Activated T-helper 2 cell treated with anti-CD3 and anti-CD28 coated beads, Interferon-gamma antibody, Interleukin-2, Interleukin-4, amounts not matched to agents 10 μg/mL and 5 μg/mL and 100 μg/mL, durations not matched to agents 14 hours and 24 hours and 36 hours (primary cell): ENCODE results near the gene NME8. TPM values are rescaled to one million over a fixed set of nuclear protein-coding genes. Genes with fewer than 3 reads are reported as not detected.
"Not testable (repeated sequence)": the region's sequence is repeated elsewhere in the genome, so short reads cannot be mapped to it uniquely, and the experiment has no call there.

Experiments used
- DNase-seq: peaks from one replicate; pipeline ENCODE4 v3.0.0; 2021; ENCODE audit warnings: low spot score
- H3K27ac Mint-ChIP-seq: one replicate; pipeline ENCODE4 v1.8.0; 2021; ENCODE audit warnings: mixed read lengths
- H3K27me3 Mint-ChIP-seq: one replicate; pipeline ENCODE4 v1.8.0; 2021; ENCODE audit warnings: low read depth, mixed read lengths
- H3K36me3 Mint-ChIP-seq: one replicate; pipeline ENCODE4 v1.8.0; 2021; ENCODE audit warnings: low read depth, mixed read lengths
- H3K4me1 Mint-ChIP-seq: one replicate; pipeline ENCODE4 v1.8.0; 2021; ENCODE audit warnings: low read depth, mixed read lengths
- H3K4me3 Mint-ChIP-seq: one replicate; pipeline ENCODE4 v1.8.0; 2021; ENCODE audit warnings: low read depth, mild to moderate bottlenecking, moderate library complexity, mixed read lengths
- H3K9me3 Mint-ChIP-seq: one replicate; pipeline ENCODE4 v1.8.0; 2021; ENCODE audit warnings: mixed read lengths
- intact Hi-C: fragments of 100-400 bp; cut with micrococcal nuclease; formaldehyde crosslinking; loops from one replicate; pipeline ENCODE4 v1.15.1; 2023
- total RNA-seq: library from RNA; stranded (reverse); gene quantifications from 2 replicates; pipeline ENCODE4 v1.2.3, GENCODE V29; 2022

Gene NME8, protein sequence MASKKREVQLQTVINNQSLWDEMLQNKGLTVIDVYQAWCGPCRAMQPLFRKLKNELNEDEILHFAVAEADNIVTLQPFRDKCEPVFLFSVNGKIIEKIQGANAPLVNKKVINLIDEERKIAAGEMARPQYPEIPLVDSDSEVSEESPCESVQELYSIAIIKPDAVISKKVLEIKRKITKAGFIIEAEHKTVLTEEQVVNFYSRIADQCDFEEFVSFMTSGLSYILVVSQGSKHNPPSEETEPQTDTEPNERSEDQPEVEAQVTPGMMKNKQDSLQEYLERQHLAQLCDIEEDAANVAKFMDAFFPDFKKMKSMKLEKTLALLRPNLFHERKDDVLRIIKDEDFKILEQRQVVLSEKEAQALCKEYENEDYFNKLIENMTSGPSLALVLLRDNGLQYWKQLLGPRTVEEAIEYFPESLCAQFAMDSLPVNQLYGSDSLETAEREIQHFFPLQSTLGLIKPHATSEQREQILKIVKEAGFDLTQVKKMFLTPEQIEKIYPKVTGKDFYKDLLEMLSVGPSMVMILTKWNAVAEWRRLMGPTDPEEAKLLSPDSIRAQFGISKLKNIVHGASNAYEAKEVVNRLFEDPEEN
- not detected in 2 replicates for total RNA-seq

GRCh38 chr7:37848297-37848696 lies at the start of gene NME8:
Gene NME8, plus strand, starts transcription at chr7:37848597. Its CDS starts 1,670 bp downstream, at chr7:37850267.
- H3K27ac Mint-ChIP-seq = no peak within 1 kb of the TSS
- no peaks in the 10 kb centered on the region for H3K4me1 Mint-ChIP-seq
- intact Hi-C loops = no loop called here
- H3K36me3 Mint-ChIP-seq = no peaks in the 10 kb centered on the region
- no peaks in the 10 kb centered on the region for H3K9me3 Mint-ChIP-seq
- H3K27me3 Mint-ChIP-seq = peaks cover 1% of the 10 kb centered on the region
- no peak within 1 kb of the TSS for H3K4me3 Mint-ChIP-seq
- DNase-seq = no peak

DNA sequence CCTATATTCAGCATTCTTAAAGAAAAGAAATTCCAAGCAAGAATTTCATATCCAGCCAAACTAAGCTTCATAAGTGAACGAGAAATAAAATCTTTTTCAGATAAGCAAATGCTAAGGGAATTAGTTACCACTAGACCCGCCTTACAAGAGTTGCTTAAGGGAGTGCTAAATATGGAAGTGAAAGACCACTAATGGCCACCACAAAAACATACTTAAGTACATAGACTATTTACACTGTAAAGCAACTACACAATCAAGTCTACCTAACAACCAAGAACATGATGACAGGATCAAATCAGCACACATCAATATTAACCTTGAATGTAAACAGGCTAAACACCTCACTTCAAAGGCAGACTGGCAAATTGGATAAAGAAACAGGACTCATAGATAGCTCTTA lies 42.2 kb upstream of the NME8 start:
- no peaks in the 10 kb centered on the region for H3K9me3 Mint-ChIP-seq
- no peaks in the 10 kb centered on the region for H3K4me1 Mint-ChIP-seq
- no peak overlapping the region for H3K27ac Mint-ChIP-seq
- peaks cover 14% of the 10 kb centered on the region for H3K27me3 Mint-ChIP-seq
- no peak for DNase-seq
- no peaks in the 10 kb centered on the region for H3K36me3 Mint-ChIP-seq
- intact Hi-C loops = no loop called here
- H3K4me3 Mint-ChIP-seq = no peak overlapping the region

DNA sequence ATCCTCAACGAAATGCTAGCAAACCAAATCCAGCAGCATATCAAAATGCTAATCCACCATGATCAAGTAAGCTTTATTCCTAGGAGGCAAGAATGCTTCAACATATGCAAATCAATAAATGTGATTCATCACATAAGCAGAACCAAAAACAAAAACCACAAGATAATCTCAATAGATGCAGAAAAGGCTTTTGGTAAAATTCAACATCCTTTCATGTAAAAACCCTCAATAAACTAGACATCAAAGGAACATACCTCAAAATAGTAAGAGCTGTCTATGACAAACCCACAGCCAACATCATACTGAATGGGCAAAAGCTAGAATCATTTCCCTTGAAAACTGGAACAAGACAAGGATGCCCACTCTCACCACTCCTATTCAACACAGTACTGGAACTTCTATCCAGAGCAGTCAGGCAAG lies 36.2 kb upstream of the NME8 start:
- H3K4me3 Mint-ChIP-seq, DNase-seq, H3K9me3 Mint-ChIP-seq, H3K36me3 Mint-ChIP-seq, H3K4me1 Mint-ChIP-seq, intact Hi-C loops, H3K27ac Mint-ChIP-seq: not testable (repeated sequence)
- peaks cover 16% of the 10 kb centered on the region for H3K27me3 Mint-ChIP-seq

- H3K4me1 Mint-ChIP-seq = peaks cover 3% of the 10 kb centered on the region
- peaks cover 18% of the 10 kb centered on the region for H3K27me3 Mint-ChIP-seq
- intact Hi-C loops = no loop called here
- H3K9me3 Mint-ChIP-seq = no peaks in the 10 kb centered on the region
- DNase-seq = no peak
- no peak overlapping the region for H3K27ac Mint-ChIP-seq
- no peaks in the 10 kb centered on the region for H3K36me3 Mint-ChIP-seq
- no peak overlapping the region for H3K4me3 Mint-ChIP-seq
Measured at GRCh38 chr7:37815671-37816371, 32.6 kb upstream of the NME8 start.

DNA sequence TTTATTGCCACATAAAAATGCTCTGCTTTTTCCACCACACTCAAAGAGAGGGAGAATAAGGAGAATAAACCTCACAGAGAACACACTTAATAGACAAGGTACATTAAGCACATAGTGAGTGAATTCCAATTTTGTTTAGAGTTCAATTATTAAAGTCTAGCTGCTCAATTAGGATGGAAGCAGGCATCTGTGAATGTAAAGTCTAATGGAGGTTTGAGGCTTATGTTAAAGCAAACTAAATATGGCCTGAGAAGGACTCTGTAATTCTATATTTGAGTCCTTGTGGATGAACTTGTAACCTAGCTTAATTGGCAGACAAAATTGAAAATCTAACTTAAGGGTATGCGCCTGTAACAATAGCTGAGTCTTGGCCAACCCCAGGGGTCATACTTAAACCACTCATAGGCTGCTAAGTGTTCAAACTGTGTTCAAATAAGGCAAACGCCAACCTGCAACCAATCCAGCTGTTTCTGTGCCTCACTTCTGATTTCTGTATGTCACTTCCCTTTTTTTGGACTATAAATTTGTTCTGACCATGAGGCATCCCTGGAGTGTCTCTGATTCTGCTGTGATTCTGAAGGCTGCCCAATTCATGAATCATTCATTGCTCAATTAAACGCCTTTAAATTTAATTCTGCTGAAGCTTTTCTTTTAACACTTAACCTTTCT lies 31.3 kb upstream of the NME8 start:
- Mint-ChIP-seq H3K9me3 (no peaks in the 10 kb centered on the region), H3K27ac (no peak overlapping the region), H3K36me3 (no peaks in the 10 kb centered on the region), H3K4me1 (peaks cover 3% of the 10 kb centered on the region), H3K27me3 (peaks cover 18% of the 10 kb centered on the region), H3K4me3 (no peak overlapping the region)
- intact Hi-C loops = no loop called here
- no peak for DNase-seq

- H3K9me3 Mint-ChIP-seq = no peaks in the 10 kb centered on the region
- H3K4me1 Mint-ChIP-seq = no peaks in the 10 kb centered on the region
- H3K36me3 Mint-ChIP-seq = no peaks in the 10 kb centered on the region
- DNase-seq = no peak
- H3K27ac Mint-ChIP-seq = no peak overlapping the region
- intact Hi-C loops = no loop called here
- no peak overlapping the region for H3K4me3 Mint-ChIP-seq
- H3K27me3 Mint-ChIP-seq = peaks cover 23% of the 10 kb centered on the region
Measured at GRCh38 chr7:37817591-37817960, 30.8 kb upstream of the NME8 start.

GRCh38 chr7:37817996-37818720 lies 30.2 kb upstream of the NME8 start:
- no peak for DNase-seq
- H3K4me3 Mint-ChIP-seq = no peak overlapping the region
- peaks cover 28% of the 10 kb centered on the region for H3K27me3 Mint-ChIP-seq
- H3K9me3 Mint-ChIP-seq = no peaks in the 10 kb centered on the region
- no peaks in the 10 kb centered on the region for H3K36me3 Mint-ChIP-seq
- intact Hi-C loops = no loop called here
- H3K4me1 Mint-ChIP-seq = no peaks in the 10 kb centered on the region
- no peak overlapping the region for H3K27ac Mint-ChIP-seq

DNA sequence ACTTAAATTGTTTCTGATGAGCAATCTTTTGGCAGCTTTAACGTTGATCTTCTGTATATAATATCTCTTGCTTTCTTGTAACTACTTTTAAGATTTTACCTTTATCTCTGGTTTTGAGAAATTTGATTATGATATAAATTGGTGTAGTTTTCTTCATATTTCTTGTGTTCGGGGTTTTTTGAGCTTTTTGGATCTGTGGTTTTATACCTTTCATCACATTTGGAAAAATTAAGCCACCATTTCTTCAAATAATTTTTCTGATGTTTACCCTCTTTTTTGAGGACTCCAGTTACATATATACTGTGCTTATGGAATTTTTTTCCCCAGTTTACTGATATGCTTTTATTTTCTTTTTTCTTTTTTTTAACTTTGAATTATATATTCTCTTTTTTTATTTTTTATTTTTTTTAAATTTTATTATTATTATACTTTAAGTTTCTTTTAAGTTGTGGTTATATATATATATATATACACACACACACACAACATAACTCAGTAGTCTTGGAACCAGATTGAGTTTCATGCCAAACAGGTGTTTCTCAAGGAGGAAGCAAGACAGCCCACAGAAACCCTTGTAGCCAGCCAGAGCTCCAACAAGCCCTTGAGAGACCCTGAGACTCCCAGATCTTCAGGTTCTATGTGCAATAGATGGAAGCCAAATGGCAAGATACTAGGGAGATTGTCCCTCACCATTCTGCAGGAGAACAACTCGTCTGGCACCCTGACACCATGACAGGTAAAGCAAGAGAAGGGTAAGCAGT lies 27.5 kb upstream of the NME8 start:
- H3K27me3 Mint-ChIP-seq = peaks cover 29% of the 10 kb centered on the region
- DNase-seq = no peak
- no peaks in the 10 kb centered on the region for H3K36me3 Mint-ChIP-seq
- no peaks in the 10 kb centered on the region for H3K9me3 Mint-ChIP-seq
- H3K27ac Mint-ChIP-seq = no peak overlapping the region
- no peak overlapping the region for H3K4me3 Mint-ChIP-seq
- intact Hi-C loops = no loop called here
- peaks cover 11% of the 10 kb centered on the region for H3K4me1 Mint-ChIP-seq

GRCh38 chr7:37822946-37823345 lies 25.5 kb upstream of the NME8 start:
- no peak overlapping the region for H3K4me3 Mint-ChIP-seq
- H3K36me3 Mint-ChIP-seq = no peaks in the 10 kb centered on the region
- H3K4me1 Mint-ChIP-seq = peaks cover 16% of the 10 kb centered on the region
- no peak overlapping the region for H3K27ac Mint-ChIP-seq
- H3K9me3 Mint-ChIP-seq = no peaks in the 10 kb centered on the region
- DNase-seq = no peak
- intact Hi-C loops = no loop called here
- H3K27me3 Mint-ChIP-seq = peaks cover 28% of the 10 kb centered on the region

- Mint-ChIP-seq H3K27ac (no peak overlapping the region), H3K4me1 (peaks cover 16% of the 10 kb centered on the region)
- intact Hi-C loops = no loop called here
Measured at GRCh38 chr7:37823557-37823956, 24.8 kb upstream of the NME8 start.

DNA sequence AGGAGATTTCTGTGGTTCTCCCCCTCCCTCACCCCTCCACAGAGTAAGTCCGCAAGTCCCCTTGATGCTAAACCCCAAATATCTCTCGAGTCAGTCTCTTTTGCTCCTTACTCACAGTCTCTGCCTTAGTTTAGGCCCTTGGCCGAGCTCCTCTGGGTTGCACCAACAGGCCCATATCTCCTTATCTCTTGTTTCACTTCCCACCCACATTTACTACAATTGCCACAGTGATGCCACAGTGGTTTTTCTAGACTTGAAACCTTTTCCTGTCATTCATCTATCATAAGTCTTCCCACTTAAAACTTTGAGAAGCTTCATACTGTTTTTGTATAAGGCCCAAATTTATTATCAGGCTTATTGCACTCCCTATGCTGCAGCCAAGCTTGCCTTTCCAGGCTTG lies 23.4 kb upstream of the NME8 start:
- Mint-ChIP-seq H3K36me3 (no peaks in the 10 kb centered on the region), H3K27ac (no peak overlapping the region), H3K4me3 (no peak overlapping the region), H3K27me3 (peaks cover 24% of the 10 kb centered on the region), H3K4me1 (peaks cover 16% of the 10 kb centered on the region), H3K9me3 (no peaks in the 10 kb centered on the region)
- DNase-seq = no peak
- intact Hi-C loops = no loop called here

More at GRCh38 chr7:37823557-37823956, 24.8 kb upstream of the NME8 start:
- H3K4me3 Mint-ChIP-seq = no peak overlapping the region
- DNase-seq = no peak
- H3K27me3 Mint-ChIP-seq = peaks cover 28% of the 10 kb centered on the region
- no peaks in the 10 kb centered on the region for H3K36me3 Mint-ChIP-seq
- no peaks in the 10 kb centered on the region for H3K9me3 Mint-ChIP-seq

GRCh38 chr7:37826825-37827224 lies 21.6 kb upstream of the NME8 start:
- peaks cover 16% of the 10 kb centered on the region for H3K4me1 Mint-ChIP-seq

More at GRCh38 chr7:37826825-37827224, 21.6 kb upstream of the NME8 start:
- no peak overlapping the region for H3K4me3 Mint-ChIP-seq
- no peak overlapping the region for H3K27ac Mint-ChIP-seq
- no peaks in the 10 kb centered on the region for H3K9me3 Mint-ChIP-seq
- no peaks in the 10 kb centered on the region for H3K36me3 Mint-ChIP-seq
- peaks cover 24% of the 10 kb centered on the region for H3K27me3 Mint-ChIP-seq
- intact Hi-C loops = no loop called here
- DNase-seq = no peak
